ENCODE measurements around the gene AMDHD2.

Gene AMDHD2

DNA sequence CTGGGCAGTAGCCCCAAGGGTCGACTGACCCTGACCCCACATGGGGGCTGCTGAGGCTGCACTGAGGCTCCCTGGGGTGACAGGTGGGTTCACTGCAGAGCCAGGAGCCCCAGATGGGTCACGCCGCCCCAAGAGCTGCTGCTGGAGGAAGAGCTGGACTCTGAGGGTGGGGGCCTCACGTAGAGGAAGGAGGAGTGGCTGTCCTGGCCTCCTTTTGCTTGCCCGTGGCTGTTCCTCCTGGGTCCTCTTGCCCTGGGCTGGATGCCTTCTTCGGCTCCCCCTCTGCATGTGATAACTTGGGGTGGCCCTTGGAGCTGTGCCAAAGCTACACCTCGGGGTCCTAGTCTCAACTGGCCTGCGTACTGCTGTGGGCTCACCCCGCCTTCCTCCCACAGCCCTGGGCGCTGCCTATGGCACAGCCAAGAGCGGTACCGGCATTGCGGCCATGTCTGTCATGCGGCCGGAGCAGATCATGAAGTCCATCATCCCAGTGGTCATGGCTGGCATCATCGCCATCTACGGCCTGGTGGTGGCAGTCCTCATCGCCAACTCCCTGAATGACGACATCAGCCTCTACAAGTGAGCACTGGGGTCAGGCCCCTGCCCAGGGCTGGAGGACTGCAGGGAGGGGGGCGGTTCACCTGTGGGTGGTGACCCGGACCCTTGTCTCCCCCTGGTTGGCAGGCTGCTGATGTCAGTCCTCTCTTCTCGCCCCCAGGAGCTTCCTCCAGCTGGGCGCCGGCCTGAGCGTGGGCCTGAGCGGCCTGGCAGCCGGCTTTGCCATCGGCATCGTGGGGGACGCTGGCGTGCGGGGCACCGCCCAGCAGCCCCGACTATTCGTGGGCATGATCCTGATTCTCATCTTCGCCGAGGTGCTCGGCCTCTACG, 1.1 kb upstream of the AMDHD2 start:
- Histone ChIP-seq H3F3A (ENCODE audit: control insufficient read depth, insufficient read depth) (peaks cover 6% of the 10 kb centered on the region), H3K27me3 (ENCODE audit: control insufficient read depth, low read length) (no peaks in the 10 kb centered on the region), H3K9me2 (replicated peaks; ENCODE audit: control insufficient read depth, low read length) (no peaks in the 10 kb centered on the region), H3K4me3 (ENCODE audit: low read length) (peak overlapping the region; percentile 62; the same call in 1 of the 2 replicates), H3K9me3 (ENCODE audit: control insufficient read depth, insufficient read depth, low read length) (no peaks in the 10 kb centered on the region), H3K4me1 (ENCODE audit: control insufficient read depth, low read length) (peaks cover 54% of the 10 kb centered on the region), H4K20me1 (ENCODE audit: control insufficient read depth, insufficient read depth, low read depth, low read length) (peaks cover 13% of the 10 kb centered on the region), H3K36me3 (ENCODE audit: control insufficient read depth, low read length) (peaks cover 38% of the 10 kb centered on the region), H3K27ac (ENCODE audit: low read depth, low read length) (0 out of 2 replicates have a peak overlapping the region, but pooled peaks have one; percentile 28), H3K4me2 (ENCODE audit: low read length) (peak overlapping the region; percentile 66), H3K79me2 (ENCODE audit: control insufficient read depth, low read length) (peaks cover 67% of the 10 kb centered on the region)
- TF ChIP-seq, protein P1, sequence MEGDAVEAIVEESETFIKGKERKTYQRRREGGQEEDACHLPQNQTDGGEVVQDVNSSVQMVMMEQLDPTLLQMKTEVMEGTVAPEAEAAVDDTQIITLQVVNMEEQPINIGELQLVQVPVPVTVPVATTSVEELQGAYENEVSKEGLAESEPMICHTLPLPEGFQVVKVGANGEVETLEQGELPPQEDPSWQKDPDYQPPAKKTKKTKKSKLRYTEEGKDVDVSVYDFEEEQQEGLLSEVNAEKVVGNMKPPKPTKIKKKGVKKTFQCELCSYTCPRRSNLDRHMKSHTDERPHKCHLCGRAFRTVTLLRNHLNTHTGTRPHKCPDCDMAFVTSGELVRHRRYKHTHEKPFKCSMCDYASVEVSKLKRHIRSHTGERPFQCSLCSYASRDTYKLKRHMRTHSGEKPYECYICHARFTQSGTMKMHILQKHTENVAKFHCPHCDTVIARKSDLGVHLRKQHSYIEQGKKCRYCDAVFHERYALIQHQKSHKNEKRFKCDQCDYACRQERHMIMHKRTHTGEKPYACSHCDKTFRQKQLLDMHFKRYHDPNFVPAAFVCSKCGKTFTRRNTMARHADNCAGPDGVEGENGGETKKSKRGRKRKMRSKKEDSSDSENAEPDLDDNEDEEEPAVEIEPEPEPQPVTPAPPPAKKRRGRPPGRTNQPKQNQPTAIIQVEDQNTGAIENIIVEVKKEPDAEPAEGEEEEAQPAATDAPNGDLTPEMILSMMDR (IDR thresholded peaks at IDR 0.05; ENCODE audit: low read depth, low read length, poor library complexity, severe bottlenecking): no peak
- no peak for TF ChIP-seq EZH2phosphoT487 (IDR thresholded peaks at IDR 0.05; ENCODE audit: borderline replicate concordance, low read length)

DNA sequence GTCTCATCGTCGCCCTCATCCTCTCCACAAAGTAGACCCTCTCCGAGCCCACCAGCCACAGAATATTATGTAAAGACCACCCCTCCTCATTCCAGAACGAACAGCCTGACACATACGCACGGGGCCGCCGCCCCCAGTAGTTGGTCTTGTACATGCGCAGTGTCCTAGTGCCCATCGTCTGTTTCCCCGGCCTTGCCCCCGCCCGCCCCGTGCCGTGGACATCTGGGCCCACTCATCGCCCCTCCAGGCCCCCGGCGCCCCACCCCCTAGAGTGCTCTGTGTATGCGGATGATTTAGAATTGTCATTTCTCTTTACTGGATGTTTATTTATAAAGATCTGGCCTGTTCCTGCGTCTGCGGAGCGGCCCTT, 475 bp upstream of the AMDHD2 start:
- H3K27ac ChIP-seq (ENCODE audit: low read depth, low read length): peak overlapping the region; percentile 28; the same call in 1 of the 2 replicates
- peaks cover 61% of the 10 kb centered on the region for H3K79me2 ChIP-seq (ENCODE audit: control insufficient read depth, low read length)
- H3K27me3 ChIP-seq (ENCODE audit: control insufficient read depth, low read length): no peaks in the 10 kb centered on the region
- no peaks in the 10 kb centered on the region for H3K9me2 ChIP-seq (replicated peaks; ENCODE audit: control insufficient read depth, low read length)
- peaks cover 11% of the 10 kb centered on the region for H4K20me1 ChIP-seq (ENCODE audit: control insufficient read depth, insufficient read depth, low read depth, low read length)
- H3K36me3 ChIP-seq (ENCODE audit: control insufficient read depth, low read length): peaks cover 42% of the 10 kb centered on the region
- peaks cover 53% of the 10 kb centered on the region for H3K4me1 ChIP-seq (ENCODE audit: control insufficient read depth, low read length)
- no peaks in the 10 kb centered on the region for H3K9me3 ChIP-seq (ENCODE audit: control insufficient read depth, insufficient read depth, low read length)
- H3F3A ChIP-seq (ENCODE audit: control insufficient read depth, insufficient read depth): peaks cover 6% of the 10 kb centered on the region
- H3K4me3 ChIP-seq (ENCODE audit: low read length): peak overlapping the region; percentile 62
- TF ChIP-seq, protein P1 (IDR thresholded peaks at IDR 0.05; ENCODE audit: low read depth, low read length, poor library complexity, severe bottlenecking): no peak
- TF ChIP-seq EZH2phosphoT487 (IDR thresholded peaks at IDR 0.05; ENCODE audit: borderline replicate concordance, low read length): no peak
- H3K4me2 ChIP-seq (ENCODE audit: low read length): peak overlapping the region; percentile 66

DNA sequence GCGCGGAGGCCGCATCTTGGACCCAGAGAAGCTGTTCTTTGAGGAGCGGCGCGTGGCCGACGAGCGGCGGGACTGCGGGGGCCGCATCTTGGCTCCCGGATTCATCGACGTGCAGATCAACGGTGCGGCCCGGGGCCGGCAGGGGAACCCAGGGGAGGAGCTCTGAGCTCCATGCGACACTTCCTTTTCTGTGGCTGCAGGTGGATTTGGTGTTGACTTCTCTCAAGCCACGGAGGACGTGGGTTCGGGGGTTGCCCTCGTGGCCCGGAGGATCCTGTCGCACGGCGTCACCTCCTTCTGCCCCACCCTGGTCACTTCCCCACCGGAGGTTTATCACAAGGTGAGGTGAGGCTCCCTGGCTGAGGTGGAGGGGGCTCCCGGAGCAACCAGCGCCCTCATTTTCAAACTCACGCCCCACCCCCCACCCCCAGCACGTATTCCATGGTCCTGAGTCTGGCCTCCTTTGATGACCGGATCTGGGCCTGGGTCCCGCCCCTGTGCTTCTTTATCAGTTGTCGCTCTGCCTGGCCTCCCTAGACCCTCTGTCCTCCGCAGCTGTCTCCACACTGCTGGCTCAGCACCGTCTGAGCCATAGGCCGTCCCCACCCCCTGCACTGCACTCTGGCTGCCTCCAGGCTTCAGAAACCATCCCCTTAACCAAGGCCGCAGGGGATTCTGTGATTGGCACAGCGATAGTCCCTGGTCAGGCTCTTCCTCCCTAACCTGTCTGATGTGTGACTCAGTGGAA, 787 bp downstream of the AMDHD2 start:
- H3K9me2 ChIP-seq (replicated peaks; ENCODE audit: control insufficient read depth, low read length): no peaks in the 10 kb centered on the region
- peak overlapping the region; percentile 79 for H3K4me3 ChIP-seq (ENCODE audit: low read length)
- H3F3A ChIP-seq (ENCODE audit: control insufficient read depth, insufficient read depth): peaks cover 6% of the 10 kb centered on the region
- peaks cover 3% of the 10 kb centered on the region; the same call in 1 of the 2 replicates for H4K20me1 ChIP-seq (ENCODE audit: control insufficient read depth, insufficient read depth, low read depth, low read length)
- no peak overlapping the region for H3K27ac ChIP-seq (ENCODE audit: low read depth, low read length)
- H3K9me3 ChIP-seq (ENCODE audit: control insufficient read depth, insufficient read depth, low read length): no peaks in the 10 kb centered on the region
- H3K4me1 ChIP-seq (ENCODE audit: control insufficient read depth, low read length): peaks cover 40% of the 10 kb centered on the region
- no peaks in the 10 kb centered on the region for H3K27me3 ChIP-seq (ENCODE audit: control insufficient read depth, low read length)
- TF ChIP-seq, protein P1 (IDR thresholded peaks at IDR 0.05; ENCODE audit: low read depth, low read length, poor library complexity, severe bottlenecking): peak; percentile 6
- TF ChIP-seq EZH2phosphoT487 (IDR thresholded peaks at IDR 0.05; ENCODE audit: borderline replicate concordance, low read length): no peak
- peak overlapping the region; percentile 82 for H3K4me2 ChIP-seq (ENCODE audit: low read length)
- peaks cover 44% of the 10 kb centered on the region for H3K36me3 ChIP-seq (ENCODE audit: control insufficient read depth, low read length)
- H3K79me2 ChIP-seq (ENCODE audit: control insufficient read depth, low read length): peaks cover 49% of the 10 kb centered on the region

All from DOHH2 (cell line).